ENCODE results near the gene SLC26A8. TPM values are rescaled to one million over a fixed set of nuclear protein-coding genes. Genes with fewer than 3 reads are reported as not detected.

SLC26A8 gene
- total and polyA plus RNA-seq, 2 of the 13 experiments (the other 11 are each of a cell fraction or from before 2014, with no cell fraction given) = 0.46 TPM; not detected in 1

- TF ChIP-seq BCL3 (CRISPR knock-in tag; IDR thresholded peaks at IDR 0.05) (no peak), ZBTB7B (CRISPR knock-in tag; IDR thresholded peaks at IDR 0.05) (no peak), ZNF280D (CRISPR knock-in tag; IDR thresholded peaks at IDR 0.05) (peak; percentile 58; the same call in 1 of the 2 replicates), HIVEP1 (CRISPR knock-in tag; IDR thresholded peaks at IDR 0.05) (no peak), POLR2A (IDR thresholded peaks at IDR 0.05; ENCODE audit: insufficient read depth in 1 of 2, low read depth in 2 of 2, low read length in 2 of 2) (no peak), ZNF225 (CRISPR knock-in tag; IDR thresholded peaks at IDR 0.05) (no peak), ZNF264 (CRISPR knock-in tag; IDR thresholded peaks at IDR 0.05) (no peak), ZNF878 (CRISPR knock-in tag; IDR thresholded peaks at IDR 0.05) (no peak), ZNF781 (CRISPR knock-in tag; IDR thresholded peaks at IDR 0.05; ENCODE audit: borderline replicate concordance, not compliant biosample characterization) (no peak), ZBTB1 (CRISPR knock-in tag; IDR thresholded peaks at IDR 0.05; ENCODE audit: borderline replicate concordance) (no peak), ZNF670 (CRISPR knock-in tag; IDR thresholded peaks at IDR 0.05; ENCODE audit: borderline replicate concordance) (no peak), NR1H2 (CRISPR knock-in tag; IDR thresholded peaks at IDR 0.05; ENCODE audit: borderline replicate concordance, low read depth) (no peak), ZNF788 (CRISPR knock-in tag; IDR thresholded peaks at IDR 0.05; ENCODE audit: borderline replicate concordance) (peak; percentile 84; the same call in 1 of the 2 replicates), EZH2 (conservative IDR thresholded peaks at IDR 0.05; ENCODE audit: low read depth, low read length) (no peak), ZNF33B (CRISPR knock-in tag; IDR thresholded peaks at IDR 0.05) (no peak), RXRA (CRISPR knock-in tag; IDR thresholded peaks at IDR 0.05) (peak; percentile 69; the same call in 1 of the 2 replicates), IKZF5 (CRISPR knock-in tag; IDR thresholded peaks at IDR 0.05) (0 out of 2 replicates have a peak, but pooled peaks have one; percentile 0), ZNF574 (CRISPR knock-in tag; IDR thresholded peaks at IDR 0.05) (0 out of 2 replicates have a peak, but pooled peaks have one; percentile 5), ELF3 (CRISPR knock-in tag; IDR thresholded peaks at IDR 0.05) (peak; percentile 21; the same call in 1 of the 2 replicates), TP53 (CRISPR knock-in tag; conservative IDR thresholded peaks at IDR 0.05) (no peak), TBL1XR1 (IDR thresholded peaks at IDR 0.05; ENCODE audit: borderline replicate concordance, low read length, partially characterized antibody) (no peak), ZNF101 (CRISPR knock-in tag; IDR thresholded peaks at IDR 0.05; ENCODE audit: borderline replicate concordance, low read depth) (no peak)
These were observed 61.5 kb downstream of the SLC26A8 start (continued) for GRCh38 chr6:35962779-35963560.
